Thyroid gland (tissue), 4 donors: ENCODE data around the gene CTXN2. TPM values are rescaled to one million over a fixed set of nuclear protein-coding genes. Genes with fewer than 3 reads are reported as not detected.
A peak's percentile ranks its signal among the peaks of the same experiment; 100 is the strongest.

Source experiments
- DNase-seq, 2 donors: peaks; one replicate each; pipeline ENCODE4 v3.0.0-alpha.2; 2019
- H3K27ac ChIP-seq, 3 donors: fragments of 200-600 bp; sonication (generic); 1 replicate in 2 of 3; 2 replicates in 1 of 3; pipeline ENCODE4 v1.5.1; 2016 to 2019; ENCODE audit warnings: mild to moderate bottlenecking in 1 of 3, moderate library complexity in 1 of 3
- H3K27me3 ChIP-seq: fragments of 200-600 bp; sonication (generic); one replicate; pipeline ENCODE4 v1.5.1; 2019
- H3K36me3 ChIP-seq, 2 donors: fragments of 200-600 bp; sonication (generic); one replicate each; pipeline ENCODE4 v1.5.1; 2016 to 2019
- H3K4me1 ChIP-seq, 2 donors: fragments of 200-600 bp; sonication (generic); one replicate each; pipeline ENCODE4 v1.5.1; 2017 to 2019
- H3K4me3 ChIP-seq, 3 donors: fragments of 200-600 bp; sonication (generic); replicated peaks in 1 of 3; 1 replicate in 2 of 3; 2 replicates in 1 of 3; pipeline ENCODE4 v1.5.1; 2016; ENCODE audit warnings: mild to moderate bottlenecking in 1 of 3
- H3K9me3 ChIP-seq: fragments of 200-600 bp; sonication (generic); one replicate; pipeline ENCODE4 v1.5.1; 2017
- POLR2A ChIP-seq, 2 donors: fragments of 450-650 bp; IDR thresholded peaks; one replicate each; pipeline ENCODE4 v1.6.1; 2017; ENCODE audit warnings: antibody characterized with exemption in 2 of 2, mild to moderate bottlenecking in 2 of 2, moderate library complexity in 1 of 2
- WGBS, 2 donors: methylation state at CpG; one replicate each; pipeline ENCODE4 v1.1.5; 2017; 5-methylcytosine and 5-hydroxymethylcytosine counted together
- intact Hi-C: fragments of 100-400 bp; cut with DNase I; formaldehyde crosslinking; loops from one replicate; pipeline ENCODE4 v1.15.1; 2023
- total RNA-seq, 4 donors: library from RNA; depleted of rRNA; stranded (reverse); fragments of >200 nt; gene quantifications; one replicate each; pipeline ENCODE4 v1.2.3, GENCODE V29; 2016
- TF ChIP-seq, protein P1 (sequence below), 6 experiments: fragments of 200-600 bp in 3 of 6; fragments of 450-650 bp in 3 of 6; sonication (generic) in 3 of 6; IDR thresholded peaks; one replicate each; pipeline ENCODE4 v1.5.1; 2016 to 2019; ENCODE audit warnings: antibody characterized with exemption in 6 of 6, mild to moderate bottlenecking in 2 of 6, inconsistent platforms in 1 of 6, moderate library complexity in 1 of 6

Gene CTXN2
- total RNA-seq, 4 donors from 2014 or later, result not detected

DNA sequence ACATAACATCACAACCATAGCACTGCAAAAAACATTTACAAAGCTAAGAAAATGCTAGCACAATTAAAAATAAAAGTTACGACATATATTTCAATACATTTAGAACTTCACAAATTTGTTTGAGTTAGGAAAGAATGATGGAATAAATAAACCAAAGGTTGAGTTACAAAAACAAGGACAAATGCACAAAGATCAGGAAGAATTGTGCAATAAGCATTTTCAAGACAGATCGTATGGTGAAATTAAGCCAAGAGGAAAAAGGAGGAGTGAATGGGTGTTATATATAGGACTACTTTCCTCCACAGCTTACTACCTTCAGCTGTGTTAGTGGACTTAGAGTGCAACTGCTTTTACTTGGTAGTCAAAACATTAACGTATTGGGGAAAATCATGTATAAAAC, 5.9 kb upstream of the CTXN2 start:
- H3K36me3 ChIP-seq, result no peaks in the 10 kb centered on the region
- TF ChIP-seq, protein P1, sequence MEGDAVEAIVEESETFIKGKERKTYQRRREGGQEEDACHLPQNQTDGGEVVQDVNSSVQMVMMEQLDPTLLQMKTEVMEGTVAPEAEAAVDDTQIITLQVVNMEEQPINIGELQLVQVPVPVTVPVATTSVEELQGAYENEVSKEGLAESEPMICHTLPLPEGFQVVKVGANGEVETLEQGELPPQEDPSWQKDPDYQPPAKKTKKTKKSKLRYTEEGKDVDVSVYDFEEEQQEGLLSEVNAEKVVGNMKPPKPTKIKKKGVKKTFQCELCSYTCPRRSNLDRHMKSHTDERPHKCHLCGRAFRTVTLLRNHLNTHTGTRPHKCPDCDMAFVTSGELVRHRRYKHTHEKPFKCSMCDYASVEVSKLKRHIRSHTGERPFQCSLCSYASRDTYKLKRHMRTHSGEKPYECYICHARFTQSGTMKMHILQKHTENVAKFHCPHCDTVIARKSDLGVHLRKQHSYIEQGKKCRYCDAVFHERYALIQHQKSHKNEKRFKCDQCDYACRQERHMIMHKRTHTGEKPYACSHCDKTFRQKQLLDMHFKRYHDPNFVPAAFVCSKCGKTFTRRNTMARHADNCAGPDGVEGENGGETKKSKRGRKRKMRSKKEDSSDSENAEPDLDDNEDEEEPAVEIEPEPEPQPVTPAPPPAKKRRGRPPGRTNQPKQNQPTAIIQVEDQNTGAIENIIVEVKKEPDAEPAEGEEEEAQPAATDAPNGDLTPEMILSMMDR (IDR thresholded peaks at IDR 0.05), result no peak
- no peak for TF ChIP-seq POLR2A (IDR thresholded peaks at IDR 0.05)
- no peaks in the 10 kb centered on the region for H3K4me1 ChIP-seq
- H3K4me3 ChIP-seq, result no peak overlapping the region
- no peak overlapping the region for H3K27ac ChIP-seq
- WGBS, 2 donors, result 76 to 86% methylated on average over 3 of the region's 3 CpGs
- no peak for DNase-seq
- no peaks in the 10 kb centered on the region for H3K9me3 ChIP-seq
- intact Hi-C loops, result no loop called here
- no peaks in the 10 kb centered on the region for H3K27me3 ChIP-seq

DNA sequence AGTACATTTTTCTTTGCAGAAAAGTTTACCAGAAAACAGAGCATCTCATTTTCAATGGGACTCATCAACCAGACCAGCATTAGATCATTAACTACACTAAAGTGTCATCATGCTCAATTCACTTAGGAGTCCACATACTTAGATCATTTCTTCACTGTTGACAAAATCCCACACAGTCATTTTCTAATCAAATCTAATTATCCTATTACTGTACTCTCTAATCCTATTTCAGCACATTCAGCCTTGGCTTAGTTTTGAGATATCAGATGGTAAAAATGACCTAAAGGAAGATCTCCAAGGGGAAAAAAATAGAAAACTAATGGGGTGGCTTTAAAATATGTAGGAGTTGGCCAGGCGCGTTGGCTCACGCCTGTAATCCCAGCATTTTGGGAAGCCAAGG, 5.2 kb upstream of the CTXN2 start:
- WGBS, 2 donors, result 88 to 91% methylated on average over 3 of the region's 3 CpGs
- no peaks in the 10 kb centered on the region for H3K9me3 ChIP-seq
- H3K27ac ChIP-seq, result no peak overlapping the region
- H3K4me3 ChIP-seq, result no peak overlapping the region
- no peaks in the 10 kb centered on the region for H3K27me3 ChIP-seq
- H3K36me3 ChIP-seq, result no peaks in the 10 kb centered on the region
- no peaks in the 10 kb centered on the region for H3K4me1 ChIP-seq
- DNase-seq, result no peak
- intact Hi-C loops, result no loop called here
- TF ChIP-seq, protein P1 (IDR thresholded peaks at IDR 0.05), result no peak
- no peak for TF ChIP-seq POLR2A (IDR thresholded peaks at IDR 0.05)

DNA sequence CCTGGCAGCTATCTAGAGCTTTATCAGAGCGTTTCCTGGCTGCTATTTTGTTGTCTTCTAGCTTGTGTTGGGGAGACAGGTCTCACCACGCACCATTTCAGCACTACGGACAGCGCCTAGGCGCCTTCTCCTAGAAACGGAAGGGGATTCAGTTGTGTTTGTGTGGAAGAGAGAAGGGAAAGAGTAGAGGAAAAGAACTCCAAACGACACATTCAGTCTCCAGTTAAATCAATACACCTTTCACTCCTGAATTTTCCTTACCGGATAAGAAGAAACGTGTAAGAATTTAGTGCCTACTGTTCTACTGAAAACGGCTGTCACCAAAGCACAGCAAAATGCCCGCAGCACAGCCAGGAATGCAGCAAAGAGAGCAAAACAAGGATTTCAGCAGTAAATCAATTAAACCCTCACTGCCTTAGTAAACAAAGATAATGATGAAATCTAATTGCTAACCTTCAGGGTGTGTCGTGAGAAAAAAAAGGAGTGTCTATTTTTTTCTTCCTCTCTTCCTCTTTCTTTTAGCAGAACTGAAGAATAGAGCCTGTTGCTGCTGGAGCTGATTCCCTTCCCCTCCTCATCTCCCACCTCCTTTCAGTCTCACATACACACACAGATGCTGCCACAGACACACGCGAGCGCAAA, 412 bp upstream of the CTXN2 start:
- Histone ChIP-seq H3K27me3 (no peaks in the 10 kb centered on the region), H3K9me3 (no peaks in the 10 kb centered on the region), H3K36me3 (no peaks in the 10 kb centered on the region), H3K4me3 (no peak overlapping the region), H3K4me1 (no peaks in the 10 kb centered on the region), H3K27ac (no peak overlapping the region)
- DNase-seq, result peak; percentile 59 to 84
- 3 to 6% methylated on average over 15 of the region's 15 CpGs for WGBS, 2 donors
- intact Hi-C loops, result no loop called here
- TF ChIP-seq, protein P1 (IDR thresholded peaks at IDR 0.05), result no peak
- TF ChIP-seq POLR2A (IDR thresholded peaks at IDR 0.05), result no peak

DNA sequence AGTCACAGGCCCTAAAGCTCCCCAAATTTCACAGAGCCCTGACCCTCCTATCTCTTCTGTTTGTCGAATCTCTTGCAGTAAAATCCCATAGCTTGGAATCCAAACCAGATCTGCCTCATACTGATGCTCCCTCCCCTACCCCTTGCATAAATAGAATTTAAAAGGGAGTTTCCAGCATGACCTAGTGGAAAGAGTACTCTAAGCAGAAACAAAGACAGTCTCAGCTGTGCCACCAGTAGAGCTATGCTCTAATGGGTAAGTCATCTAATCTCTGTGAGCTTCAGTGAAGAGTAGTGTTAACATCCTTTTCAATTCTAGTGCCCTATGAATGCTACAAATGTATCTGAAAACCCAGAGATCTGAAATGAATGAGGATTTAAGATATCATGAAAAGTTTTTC, 10.6 kb downstream of the CTXN2 start:
- no peaks in the 10 kb centered on the region for H3K27me3 ChIP-seq
- WGBS, 2 donors, result 67 to 83% methylated on average over 1 of the region's 1 CpG

DNA sequence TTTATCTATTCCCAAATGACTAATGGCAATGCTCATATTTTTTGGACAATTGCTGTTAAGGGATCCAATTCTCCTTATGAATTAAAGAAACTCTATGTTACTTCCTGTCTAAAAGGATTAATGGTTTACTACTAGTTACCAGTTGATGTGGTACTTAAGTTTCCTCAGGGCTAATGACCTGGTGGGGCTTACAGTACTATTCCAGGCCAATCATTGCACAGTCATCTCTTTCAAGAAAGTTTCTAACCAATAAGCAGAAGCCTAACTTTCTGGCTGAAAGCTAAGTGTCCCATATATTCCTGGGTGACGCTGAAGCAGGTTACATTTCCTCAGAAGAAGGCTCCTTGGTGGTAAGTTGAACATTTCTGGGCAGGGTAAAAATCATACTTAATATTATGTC, 14.5 kb downstream of the CTXN2 start, which contains the start of gene SLC12A1:
TSS of gene SLC12A1 (plus strand) at position 322 of the 400 bp plus-strand sequence. CDS start 1,418 bp downstream, outside the sequence.
- H3K4me3 ChIP-seq, result no peak within 1 kb of the TSS
- H3K36me3 ChIP-seq, result no peaks in the 10 kb centered on the region
- no peak within 1 kb of the TSS for H3K27ac ChIP-seq
- no peaks in the 10 kb centered on the region for H3K27me3 ChIP-seq
- whole genome bisulfite sequencing, 2 donors, result 90 to 93% methylated on average over 1 of the region's 1 CpG
- DNase-seq, result no peak
- intact Hi-C loops, result no loop called here
- H3K9me3 ChIP-seq, result no peaks in the 10 kb centered on the region
- TF ChIP-seq, protein P1 (IDR thresholded peaks at IDR 0.05), result no peak
- no peaks in the 10 kb centered on the region for H3K4me1 ChIP-seq

More for the DNA sequence above, 10.6 kb downstream of the CTXN2 start:
- no peaks in the 10 kb centered on the region for H3K36me3 ChIP-seq
- no peak for DNase-seq
- TF ChIP-seq, protein P1 (IDR thresholded peaks at IDR 0.05), result no peak
- no peak for TF ChIP-seq POLR2A (IDR thresholded peaks at IDR 0.05)
- H3K27ac ChIP-seq, result no peak overlapping the region
- intact Hi-C loops, result no loop called here
- no peaks in the 10 kb centered on the region for H3K9me3 ChIP-seq
- no peak overlapping the region for H3K4me3 ChIP-seq
- H3K4me1 ChIP-seq, result no peaks in the 10 kb centered on the region
